Neural progenitor cell (in vitro differentiated cells): ENCODE results near the gene LRBA. TPM values are rescaled to one million over a fixed set of nuclear protein-coding genes. Genes with fewer than 3 reads are reported as not detected.

Experiments used
- DNase-seq: peaks from one replicate; pipeline ENCODE4 v3.0.0-alpha.2; 2016; ENCODE audit warnings: low spot score
- H2AFZ ChIP-seq: fragments of 200-600 bp; sonication (generic); replicated peaks from 2 replicates; pipeline ENCODE4 v1.6.1; 2016; ENCODE audit warnings: antibody characterized with exemption
- H3F3A ChIP-seq: fragments of 200-600 bp; sonication (generic); 2 replicates; pipeline ENCODE4 v1.6.1; 2016; ENCODE audit warnings: antibody characterized with exemption, low read depth
- H3K27ac ChIP-seq: fragments of 200-600 bp; sonication (generic); 2 replicates; pipeline ENCODE4 v1.5.1; 2016; ENCODE audit warnings: mild to moderate bottlenecking
- H3K27me3 ChIP-seq: fragments of 200-600 bp; sonication (generic); 2 replicates; pipeline ENCODE4 v1.6.1; 2016; ENCODE audit warnings: mild to moderate bottlenecking, moderate library complexity
- H3K36me3 ChIP-seq: fragments of 200-600 bp; sonication (generic); 2 replicates; pipeline ENCODE4 v1.5.1; 2016
- H3K4me1 ChIP-seq: fragments of 200-600 bp; sonication (generic); 2 replicates; pipeline ENCODE4 v1.6.1; 2016; ENCODE audit warnings: mixed run types
- H3K4me2 ChIP-seq: fragments of 200-600 bp; sonication (generic); 2 replicates; pipeline ENCODE4 v1.6.1; 2016
- H3K4me3 ChIP-seq: fragments of 200-600 bp; sonication (generic); 2 replicates; pipeline ENCODE4 v1.5.1; 2016
- H3K79me2 ChIP-seq: fragments of 200-600 bp; sonication (generic); 2 replicates; pipeline ENCODE4 v1.6.1; 2016; ENCODE audit warnings: low read depth
- H3K9ac ChIP-seq: fragments of 200-600 bp; sonication (generic); 2 replicates; pipeline ENCODE4 v1.6.1; 2016
- H3K9me3 ChIP-seq: fragments of 200-600 bp; sonication (generic); 2 replicates; pipeline ENCODE4 v1.5.1; 2016; ENCODE audit warnings: low read depth
- H4K20me1 ChIP-seq: fragments of 200-600 bp; sonication (generic); 2 replicates; pipeline ENCODE4 v1.6.1; 2016; ENCODE audit warnings: low read depth
- H3K27ac Mint-ChIP-seq: 3 replicates; pipeline ENCODE4 v1.8.0; 2021; ENCODE audit warnings: mixed read lengths
- H3K27me3 Mint-ChIP-seq: 2 replicates; pipeline ENCODE4 v1.8.0; 2022; ENCODE audit warnings: low read depth, mild to moderate bottlenecking, inconsistent platforms, moderate library complexity, mixed read lengths; ENCODE audit not compliant: insufficient read depth
- H3K36me3 Mint-ChIP-seq: 3 replicates; pipeline ENCODE4 v1.8.0; 2021; ENCODE audit warnings: mixed read lengths
- H3K4me1 Mint-ChIP-seq: 3 replicates; pipeline ENCODE4 v1.8.0; 2021; ENCODE audit warnings: mixed read lengths
- H3K4me3 Mint-ChIP-seq: 3 replicates; pipeline ENCODE4 v1.8.0; 2021; ENCODE audit warnings: mild to moderate bottlenecking, moderate library complexity, mixed read lengths
- H3K9me3 Mint-ChIP-seq: 3 replicates; pipeline ENCODE4 v1.8.0; 2020; ENCODE audit warnings: mixed read lengths
- CTCF ChIP-seq: fragments of 200-600 bp; sonication (generic); IDR thresholded peaks from 2 replicates; pipeline ENCODE4 v1.5.1; 2017; ENCODE audit warnings: antibody characterized with exemption, mild to moderate bottlenecking
- EZH2 ChIP-seq: fragments of 200-600 bp; sonication (generic); IDR thresholded peaks from 2 replicates; pipeline ENCODE4 v1.6.1; 2017; ENCODE audit warnings: antibody characterized with exemption, mild to moderate bottlenecking, moderate library complexity
- EZH2phosphoT487 ChIP-seq: fragments of 200-600 bp; sonication (generic); IDR thresholded peaks from 2 replicates; pipeline ENCODE4 v1.6.1; 2017; ENCODE audit warnings: antibody characterized with exemption
- total RNA-seq: library from RNA; depleted of rRNA; stranded (reverse); fragments of >200 nt; gene quantifications from 2 replicates; pipeline ENCODE4 v1.2.3, GENCODE V29; 2015; ENCODE audit warnings: low replicate concordance

The LRBA gene
- total RNA-seq, 1 donor from 2014 or later: 111 TPM

DNA sequence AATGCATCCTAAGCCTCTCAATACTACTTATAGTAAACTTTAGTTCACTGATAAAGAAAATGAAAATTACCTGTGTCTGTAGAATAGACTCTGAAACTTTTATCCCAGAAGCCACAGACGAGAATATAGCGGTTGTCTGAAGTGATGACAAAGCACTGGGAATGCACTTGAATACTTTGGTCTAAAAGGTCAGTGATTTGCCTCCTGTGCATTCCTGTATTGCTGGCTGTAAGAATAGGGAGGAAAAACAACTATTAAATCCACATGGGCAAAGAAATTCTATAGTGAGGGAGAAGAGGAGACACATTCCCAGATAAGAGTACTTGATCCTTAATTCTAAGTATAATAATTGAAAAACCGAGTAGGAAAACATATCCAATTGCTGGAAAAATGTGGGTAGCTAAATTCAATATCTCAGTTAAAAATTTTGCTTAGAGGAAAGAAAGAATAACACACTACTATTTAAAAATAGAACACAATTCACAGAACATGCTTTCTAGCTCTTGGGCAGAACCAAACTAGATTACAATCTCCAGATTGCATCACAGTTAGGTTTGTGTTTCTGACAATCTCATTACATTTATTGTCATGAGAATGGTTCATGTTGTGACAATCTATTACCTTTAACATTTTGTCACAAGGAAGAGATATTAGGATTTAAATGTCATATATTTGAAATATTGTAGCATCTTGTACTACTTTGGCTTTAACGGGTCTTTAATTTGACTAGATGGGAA, 704.8 kb downstream of the LRBA start:
- no peak overlapping the region for H3K27ac Mint-ChIP-seq
- TF ChIP-seq CTCF: no peak
- no peak for TF ChIP-seq EZH2
- TF ChIP-seq EZH2phosphoT487: no peak
- H3K4me3 Mint-ChIP-seq: no peak overlapping the region
- H3K27me3 Mint-ChIP-seq: no peaks in the 10 kb centered on the region
- peaks cover 5% of the 10 kb centered on the region for H3K4me1 Mint-ChIP-seq
- no peak overlapping the region for H3K27ac ChIP-seq
- H3K27me3 ChIP-seq: no peaks in the 10 kb centered on the region
- no peaks in the 10 kb centered on the region for H3K36me3 ChIP-seq
- H3K4me2 ChIP-seq: no peak overlapping the region
- H3K79me2 ChIP-seq: no peaks in the 10 kb centered on the region
- H3K4me3 ChIP-seq: no peak overlapping the region
- no peaks in the 10 kb centered on the region for H3F3A ChIP-seq
- no peak for DNase-seq
- no peaks in the 10 kb centered on the region for H3K4me1 ChIP-seq
- H3K9me3 Mint-ChIP-seq: no peaks in the 10 kb centered on the region
- no peaks in the 10 kb centered on the region for H3K9me3 ChIP-seq
- no peaks in the 10 kb centered on the region for H4K20me1 ChIP-seq
- no peak overlapping the region for H2AFZ ChIP-seq
- H3K9ac ChIP-seq: no peak overlapping the region
- peaks cover 3% of the 10 kb centered on the region for H3K36me3 Mint-ChIP-seq

DNA sequence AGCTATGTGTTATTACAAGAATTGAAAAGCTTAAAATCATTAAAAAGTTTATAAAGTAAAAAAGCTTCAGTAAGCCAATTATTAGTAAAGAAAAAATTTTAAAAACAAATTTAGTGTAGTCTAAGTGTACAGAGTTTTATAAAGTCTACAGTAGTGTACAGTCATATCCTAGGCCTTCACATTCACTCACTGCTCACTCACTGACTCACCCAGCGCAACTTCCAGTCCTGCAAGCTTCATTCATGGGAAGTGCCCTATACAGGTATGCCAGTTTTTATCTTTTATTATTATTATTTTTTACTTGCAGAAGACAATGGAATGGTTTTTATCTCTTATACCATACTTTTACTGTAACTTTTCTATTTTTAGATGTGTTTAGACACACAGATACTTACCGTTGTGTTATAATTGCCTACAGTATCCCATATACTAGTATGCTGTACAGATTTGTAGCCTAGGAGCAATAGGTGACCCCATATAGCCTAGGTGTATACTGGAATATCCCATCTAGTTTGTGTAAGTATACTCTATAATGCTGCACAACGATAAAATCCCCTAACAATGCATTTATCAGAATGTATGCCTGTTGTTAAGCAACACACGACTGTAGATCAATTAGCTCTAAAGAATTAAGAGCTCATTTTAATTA, 706.1 kb downstream of the LRBA start:
- Mint-ChIP-seq H3K27ac (no peak overlapping the region), H3K4me3 (no peak overlapping the region), H3K36me3 (no peaks in the 10 kb centered on the region), H3K27me3 (no peaks in the 10 kb centered on the region), H3K9me3 (no peaks in the 10 kb centered on the region), H3K4me1 (peaks cover 5% of the 10 kb centered on the region)
- DNase-seq: no peak
- H3F3A ChIP-seq: peaks cover 5% of the 10 kb centered on the region
- H3K36me3 ChIP-seq: no peaks in the 10 kb centered on the region
- H4K20me1 ChIP-seq: no peaks in the 10 kb centered on the region
- no peak overlapping the region for H3K27ac ChIP-seq
- H3K27me3 ChIP-seq: no peaks in the 10 kb centered on the region
- no peaks in the 10 kb centered on the region for H3K4me1 ChIP-seq
- no peaks in the 10 kb centered on the region for H3K9me3 ChIP-seq
- TF ChIP-seq CTCF: no peak
- TF ChIP-seq EZH2phosphoT487: no peak
- TF ChIP-seq EZH2: no peak
- no peak overlapping the region for H3K4me3 ChIP-seq
- no peak overlapping the region for H3K9ac ChIP-seq
- H3K79me2 ChIP-seq: no peaks in the 10 kb centered on the region
- no peak overlapping the region for H3K4me2 ChIP-seq
- no peak overlapping the region for H2AFZ ChIP-seq

- H3K27me3 ChIP-seq: no peaks in the 10 kb centered on the region
- peaks cover 2% of the 10 kb centered on the region for H3K4me1 ChIP-seq
- H3K36me3 ChIP-seq: no peaks in the 10 kb centered on the region
- Mint-ChIP-seq H3K27ac (no peak overlapping the region), H3K4me1 (peaks cover 5% of the 10 kb centered on the region), H3K9me3 (no peaks in the 10 kb centered on the region), H3K4me3 (no peak overlapping the region), H3K36me3 (peaks cover 1% of the 10 kb centered on the region), H3K27me3 (no peaks in the 10 kb centered on the region)
- no peak overlapping the region for H3K9ac ChIP-seq
- H2AFZ ChIP-seq: no peak overlapping the region
- H4K20me1 ChIP-seq: no peaks in the 10 kb centered on the region
- H3K4me2 ChIP-seq: no peak overlapping the region
- TF ChIP-seq CTCF (no peak), EZH2 (no peak), EZH2phosphoT487 (no peak)
- H3K9me3 ChIP-seq: no peaks in the 10 kb centered on the region
- peaks cover 5% of the 10 kb centered on the region for H3F3A ChIP-seq
- H3K4me3 ChIP-seq: no peak overlapping the region
- H3K27ac ChIP-seq: no peak overlapping the region
- DNase-seq: no peak
- no peaks in the 10 kb centered on the region for H3K79me2 ChIP-seq
Observed at GRCh38 chr4:150306719-150307118, 708.4 kb downstream of the LRBA start.
